Activated naive CD4-positive, alpha-beta T cell treated with Interleukin-2 at 50 U/mL for 16 hours (primary cell): ENCODE measurements around the gene PTGER3.
"Not testable (repeated sequence)": the region's sequence is repeated elsewhere in the genome, so short reads cannot be mapped to it uniquely, and the experiment has no call there.

Experiments used
- DNase-seq: peaks from one replicate; pipeline ENCODE4 v3.0.0-alpha.2; 2020

PTGER3 gene

DNA sequence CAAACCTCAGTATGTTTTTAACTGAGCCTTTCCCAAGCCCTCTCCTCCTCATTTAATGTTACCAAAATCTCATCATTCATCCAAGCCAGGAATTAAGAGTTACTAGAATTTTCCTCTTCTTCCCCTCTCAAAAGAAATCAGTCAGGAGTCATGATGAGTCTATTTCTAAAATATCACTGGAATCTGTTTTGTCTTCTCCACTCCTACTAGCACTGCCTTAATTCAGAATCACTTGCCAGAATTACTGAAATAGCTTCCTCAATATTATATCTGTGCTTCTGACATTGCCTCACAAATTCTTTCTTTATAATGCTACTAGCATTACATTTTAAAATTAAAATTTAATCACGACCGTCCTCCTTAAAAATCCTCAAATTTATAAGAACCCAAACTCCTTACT is 106.1 kb downstream of the PTGER3 start:
- DNase-seq = no peak

DNA sequence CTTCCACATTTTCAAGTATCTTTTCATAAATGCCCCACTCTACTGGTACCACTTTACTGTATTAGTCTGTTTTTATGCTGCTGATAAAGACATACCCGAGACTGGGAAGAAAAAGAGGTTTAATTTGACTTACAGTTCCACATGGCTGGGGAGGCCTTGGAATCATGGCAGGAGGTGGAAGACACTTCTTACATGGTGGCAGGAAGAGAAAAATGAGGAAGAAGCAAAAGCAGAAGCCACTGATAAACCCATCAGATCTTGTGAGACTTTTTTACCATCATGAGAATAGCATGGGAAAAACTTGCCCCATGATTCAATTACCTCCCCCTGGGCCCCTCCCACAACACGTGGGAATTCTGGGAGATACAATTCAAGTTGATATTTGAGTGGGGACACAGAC is 107.2 kb downstream of the PTGER3 start:
- not testable (repeated sequence) for DNase-seq

DNA sequence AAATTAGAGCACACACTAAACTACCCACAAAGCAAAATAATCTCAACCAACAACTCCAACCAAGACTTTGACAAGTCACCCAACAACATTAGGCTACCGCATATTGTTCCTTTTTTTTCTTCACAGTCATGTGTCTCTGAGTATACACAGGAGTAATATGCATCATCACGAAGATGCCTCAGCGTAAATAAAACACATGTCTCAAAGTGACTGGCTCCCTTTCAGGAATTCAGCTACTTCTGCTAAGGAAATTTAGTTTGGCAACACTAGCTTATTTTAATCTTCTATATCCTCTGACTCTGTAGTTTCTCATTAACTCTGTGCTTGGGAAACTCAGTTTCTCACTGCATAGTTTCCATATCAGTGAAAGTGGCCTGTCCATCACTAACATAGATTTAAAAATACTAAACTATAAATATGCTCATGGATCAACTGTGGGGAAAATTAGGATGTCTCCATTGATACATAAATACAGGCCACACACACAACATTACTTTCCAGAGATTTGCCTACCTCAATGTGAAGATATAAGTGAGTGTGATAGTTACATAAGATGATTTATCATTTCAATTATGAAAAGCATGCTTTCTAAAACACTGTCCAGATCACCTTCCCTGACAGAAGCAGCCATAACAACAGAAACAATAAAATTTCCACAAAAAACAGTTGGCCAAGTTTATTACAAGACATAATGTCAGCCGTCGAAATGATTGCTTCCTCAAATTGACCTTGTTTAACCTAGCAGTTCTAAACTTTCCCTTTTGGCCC is 113.2 kb downstream of the PTGER3 start:
- DNase-seq = no peak

DNA sequence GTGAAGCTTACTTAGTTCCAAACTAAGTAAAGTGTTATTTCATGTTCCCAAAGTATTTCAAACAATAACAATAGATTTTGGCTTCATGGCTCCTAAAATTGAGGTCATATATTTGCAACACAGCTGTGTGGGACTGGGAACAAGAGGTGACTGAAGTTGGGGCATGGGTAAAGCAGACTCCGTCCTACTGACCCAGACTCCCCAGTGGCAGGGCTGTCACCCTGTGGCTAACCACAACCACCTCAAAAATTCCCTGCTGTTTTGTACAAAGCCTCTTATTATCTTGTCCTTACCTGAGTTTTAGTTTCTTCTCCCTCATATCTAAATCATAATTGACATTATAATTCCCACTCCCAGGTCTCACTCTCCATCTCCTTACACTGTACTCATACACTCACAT is 117.6 kb downstream of the PTGER3 start:
- DNase-seq = no peak

DNA sequence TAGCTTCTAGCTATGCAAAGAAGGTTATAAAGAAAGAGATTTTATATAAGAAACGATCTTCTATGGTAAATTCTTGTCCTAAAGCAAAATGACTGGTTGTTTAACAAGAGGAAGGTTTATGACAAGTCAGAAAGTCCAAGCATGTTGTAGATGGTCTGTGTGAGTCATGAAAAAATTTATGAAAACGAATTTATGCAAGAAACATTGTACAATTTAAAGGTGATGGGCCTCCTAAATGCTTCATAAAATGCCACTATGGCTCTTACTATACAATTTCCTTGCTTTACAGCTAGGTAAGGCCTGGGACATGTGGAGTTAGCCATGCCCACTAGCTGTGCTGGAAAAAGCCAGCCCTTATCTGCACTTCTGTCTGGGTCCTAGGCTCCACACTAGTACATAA is 125.4 kb downstream of the PTGER3 start:
- no peak for DNase-seq
